ENCODE results near the gene IQCH. TPM values are rescaled to one million over a fixed set of nuclear protein-coding genes. Genes with fewer than 3 reads are reported as not detected.
A peak's percentile ranks its signal among the peaks of the same experiment; 100 is the strongest.

Gene IQCH
- total RNA-seq, 4 donors from 2014 or later = 0.40 to 5.2 (median 1.9) TPM

DNA sequence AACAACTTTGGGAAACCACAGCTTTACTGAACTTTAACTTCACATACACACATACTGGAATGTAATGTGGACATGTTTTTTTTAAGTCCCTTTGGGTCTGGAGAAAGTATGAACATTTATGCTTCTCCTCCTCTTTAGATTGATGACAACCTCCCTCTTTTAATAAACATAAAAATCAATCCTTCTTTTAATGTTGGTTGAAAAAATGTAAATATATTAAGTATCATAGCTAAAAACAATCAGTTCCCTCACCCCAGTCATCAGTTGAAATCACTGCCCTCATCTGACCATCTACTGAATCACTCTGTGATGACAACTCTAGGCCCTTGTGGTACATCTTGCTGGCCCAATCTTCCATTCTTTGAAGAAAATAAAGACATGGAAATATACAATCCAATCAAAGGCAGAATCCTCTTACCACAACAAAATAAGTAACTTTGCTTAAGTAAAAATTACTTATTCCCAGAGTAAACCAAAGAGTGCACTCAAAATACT is 6.5 kb upstream of the IQCH start:
- Histone ChIP-seq H3K36me3 (no peaks in the 10 kb centered on the region), H3K27me3 (no peaks in the 10 kb centered on the region), H3K9me3 (no peaks in the 10 kb centered on the region), H3K4me3 (no peak overlapping the region), H3K4me1 (peaks cover 0 to 17% (median 8%) of the 10 kb centered on the region in 4 donors), H3K27ac (no peak overlapping the region)
- TF ChIP-seq, protein P1, sequence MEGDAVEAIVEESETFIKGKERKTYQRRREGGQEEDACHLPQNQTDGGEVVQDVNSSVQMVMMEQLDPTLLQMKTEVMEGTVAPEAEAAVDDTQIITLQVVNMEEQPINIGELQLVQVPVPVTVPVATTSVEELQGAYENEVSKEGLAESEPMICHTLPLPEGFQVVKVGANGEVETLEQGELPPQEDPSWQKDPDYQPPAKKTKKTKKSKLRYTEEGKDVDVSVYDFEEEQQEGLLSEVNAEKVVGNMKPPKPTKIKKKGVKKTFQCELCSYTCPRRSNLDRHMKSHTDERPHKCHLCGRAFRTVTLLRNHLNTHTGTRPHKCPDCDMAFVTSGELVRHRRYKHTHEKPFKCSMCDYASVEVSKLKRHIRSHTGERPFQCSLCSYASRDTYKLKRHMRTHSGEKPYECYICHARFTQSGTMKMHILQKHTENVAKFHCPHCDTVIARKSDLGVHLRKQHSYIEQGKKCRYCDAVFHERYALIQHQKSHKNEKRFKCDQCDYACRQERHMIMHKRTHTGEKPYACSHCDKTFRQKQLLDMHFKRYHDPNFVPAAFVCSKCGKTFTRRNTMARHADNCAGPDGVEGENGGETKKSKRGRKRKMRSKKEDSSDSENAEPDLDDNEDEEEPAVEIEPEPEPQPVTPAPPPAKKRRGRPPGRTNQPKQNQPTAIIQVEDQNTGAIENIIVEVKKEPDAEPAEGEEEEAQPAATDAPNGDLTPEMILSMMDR (IDR thresholded peaks at IDR 0.05) = no peak
- TF ChIP-seq POLR2A (IDR thresholded peaks at IDR 0.05) (no peak), POLR2AphosphoS5 (IDR thresholded peaks at IDR 0.05) (no peak), EP300 (IDR thresholded peaks at IDR 0.05; ENCODE audit: low read depth) (no peak)
- DNase-seq = no peak
- intact Hi-C loops (cut with DNase I; ENCODE audit: low total_unique reads) (no loop called here), in situ Hi-C loops (cut with MboI; ENCODE audit: low pct_ligation_motif_present in 1 of 4, low pct_unique_long_range_greater_than_20kb in 1 of 4, low sequenced_read_pairs in 3 of 4) (no loop called here)

DNA sequence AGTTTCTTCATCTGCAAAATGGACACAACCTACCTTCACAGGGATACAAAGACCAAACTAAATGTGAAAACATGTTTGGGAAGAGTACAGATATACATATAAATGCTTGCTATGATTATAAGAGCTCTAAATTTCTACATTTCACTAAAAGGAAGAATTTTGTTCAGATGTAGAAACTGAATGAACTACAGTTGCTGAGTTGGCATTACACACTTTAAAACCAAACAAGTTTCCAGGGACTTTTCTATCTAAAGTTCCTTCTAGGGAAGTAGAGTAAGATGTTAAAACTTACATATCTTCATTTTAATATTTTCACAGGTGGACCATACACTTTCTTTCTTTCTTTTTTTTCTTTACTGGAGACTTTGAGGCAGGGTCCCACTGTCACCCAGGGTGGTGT is 4.8 kb upstream of the IQCH start:
- intact Hi-C loops (cut with DNase I; ENCODE audit: low total_unique reads) (no loop called here), in situ Hi-C loops (cut with MboI; ENCODE audit: low pct_ligation_motif_present in 1 of 4, low pct_unique_long_range_greater_than_20kb in 1 of 4, low sequenced_read_pairs in 3 of 4) (loop anchor here in 1 of 4 donors (10.0 kb wide), 1 partner anchor 185 kb away; the partner anchor contains the start of gene SMAD3)
- Histone ChIP-seq H3K4me3 (no peak overlapping the region), H3K4me1 (peaks cover 4 to 21% (median 14%) of the 10 kb centered on the region in 4 donors), H3K36me3 (no peaks in the 10 kb centered on the region), H3K9me3 (no peaks in the 10 kb centered on the region), H3K27me3 (no peaks in the 10 kb centered on the region), H3K27ac (no peak overlapping the region)
- TF ChIP-seq, protein P1 (IDR thresholded peaks at IDR 0.05) = no peak
- TF ChIP-seq POLR2A (IDR thresholded peaks at IDR 0.05) = no peak
- TF ChIP-seq POLR2AphosphoS5 (IDR thresholded peaks at IDR 0.05) = no peak
- TF ChIP-seq EP300 (IDR thresholded peaks at IDR 0.05; ENCODE audit: low read depth) = no peak
- no peak for DNase-seq

DNA sequence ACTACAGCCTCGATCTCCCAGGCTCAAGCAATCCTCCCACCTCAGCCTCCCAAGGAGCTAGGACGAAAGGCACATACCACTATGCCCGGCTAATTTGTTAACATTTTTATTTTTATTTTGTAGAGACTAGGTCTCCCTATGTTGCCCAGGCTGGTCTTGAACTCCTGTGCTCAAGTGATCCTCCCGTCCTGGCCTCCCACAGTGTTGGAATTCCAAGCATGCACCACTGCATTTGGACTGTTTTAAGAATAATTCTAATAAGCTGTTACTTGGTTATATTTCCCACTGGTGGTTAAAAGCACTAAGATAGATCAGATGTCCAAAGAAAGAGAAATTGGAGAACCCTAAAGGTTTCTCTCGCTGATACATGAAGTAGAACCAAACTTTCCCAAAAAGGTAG is 3.3 kb upstream of the IQCH start:
- no peaks in the 10 kb centered on the region for H3K36me3 ChIP-seq
- no peaks in the 10 kb centered on the region for H3K9me3 ChIP-seq
- intact Hi-C loops (cut with DNase I; ENCODE audit: low total_unique reads) = no loop called here
- DNase-seq = no peak
- H3K27me3 ChIP-seq = no peaks in the 10 kb centered on the region
- TF ChIP-seq EP300 (IDR thresholded peaks at IDR 0.05; ENCODE audit: low read depth) (no peak), POLR2AphosphoS5 (IDR thresholded peaks at IDR 0.05) (no peak), POLR2A (IDR thresholded peaks at IDR 0.05) (no peak)
- TF ChIP-seq, protein P1 (IDR thresholded peaks at IDR 0.05) = no peak
- no peak overlapping the region for H3K27ac ChIP-seq
- peaks cover 4 to 27% (median 14%) of the 10 kb centered on the region in 4 donors for H3K4me1 ChIP-seq
- in situ Hi-C loops (cut with MboI; ENCODE audit: low pct_ligation_motif_present in 1 of 4, low pct_unique_long_range_greater_than_20kb in 1 of 4, low sequenced_read_pairs in 3 of 4) = loop anchor here in 1 of 4 donors (10.0 kb wide), 1 partner anchor 187 kb away; the partner anchor contains the start of gene SMAD3
- no peak overlapping the region for H3K4me3 ChIP-seq
- 85 to 91% methylated on average over 4 to 5 of the region's 5 CpGs for WGBS, 2 donors (ENCODE audit: low coverage in 1 of 2)

DNA sequence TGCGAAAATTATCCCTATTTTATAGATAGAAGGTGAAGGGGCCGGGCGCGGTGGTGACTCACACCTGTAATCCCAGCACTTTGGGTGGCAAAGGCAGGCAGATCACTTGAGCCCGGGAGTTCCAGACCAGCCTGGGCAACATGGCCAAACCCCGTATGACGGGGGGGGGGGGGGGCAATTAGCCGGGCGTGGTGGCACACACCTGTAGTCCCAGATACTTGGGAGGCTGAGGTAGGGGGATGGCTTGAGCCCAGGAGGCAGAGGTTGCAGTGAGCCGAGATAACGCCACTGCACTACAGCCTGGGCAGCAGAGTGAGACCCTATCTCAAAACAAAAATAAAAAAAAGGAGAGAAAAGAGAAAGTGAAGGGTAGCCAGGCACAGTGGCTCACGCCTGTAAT is 1.5 kb upstream of the IQCH start:
- peak; percentile 17 for DNase-seq
- Histone ChIP-seq H3K4me1 (peaks cover 4 to 27% (median 14%) of the 10 kb centered on the region in 4 donors), H3K27ac (peak overlapping the region; percentile 90 to 98 (median 92)), H3K27me3 (no peaks in the 10 kb centered on the region), H3K36me3 (no peaks in the 10 kb centered on the region), H3K4me3 (peak overlapping the region in 3 of 4 donors; percentile 83 to 96 (median 93)), H3K9me3 (no peaks in the 10 kb centered on the region)
- intact Hi-C loops (cut with DNase I; ENCODE audit: low total_unique reads) = no loop called here
- 63% methylated on average over 12 of the region's 12 CpGs; no CpG with 5 or more reads in 1 of the 2 donors for WGBS, 2 donors (ENCODE audit: low coverage in 1 of 2)
- in situ Hi-C loops (cut with MboI; ENCODE audit: low pct_ligation_motif_present in 1 of 4, low pct_unique_long_range_greater_than_20kb in 1 of 4, low sequenced_read_pairs in 3 of 4) = loop anchor here in 1 of 4 donors (10.0 kb wide), 1 partner anchor 188 kb away; the partner anchor contains the start of gene SMAD3
- TF ChIP-seq, protein P1 (IDR thresholded peaks at IDR 0.05) = no peak
- no peak for TF ChIP-seq POLR2AphosphoS5 (IDR thresholded peaks at IDR 0.05)
- TF ChIP-seq POLR2A (IDR thresholded peaks at IDR 0.05) = no peak

Data from transverse colon (tissue), 4 donors.